SK-MEL-5 (cell line): ENCODE results near the gene ITGB8. TPM values are rescaled to one million over a fixed set of nuclear protein-coding genes. Genes with fewer than 3 reads are reported as not detected.

Experiments used
- small RNA-seq, 2 experiments: library from RNA; depleted of rRNA; stranded (forward); fragments of <200 nt; gene quantifications; one replicate each; pipeline ENCODE3, GENCODE V24; 2014
- total RNA-seq: library from RNA; depleted of rRNA; stranded (reverse); fragments of >200 nt; shearing (Covaris generic); gene quantifications from 2 replicates; pipeline ENCODE4 v1.2.3, GENCODE V29; 2014; rRNA removed

The ITGB8 gene
- total RNA-seq, 1 experiment from 2014 or later, result 57.2 TPM

Small RNA genes within 50 kb of the gene (small RNA-seq; reads per million reads assigned to genes)
- gene RF00275, result 0 reads per million in 2 experiments

Other genes starting within 250 kb of the ITGB8 start
- 1.2 and 1.4 TPM in 2 replicates for gene MACC1, start 113.5 kb upstream of the ITGB8 start, total RNA-seq